Measurements from ENCODE around the gene CARHSP1. TPM values are rescaled to one million over a fixed set of nuclear protein-coding genes. Genes with fewer than 3 reads are reported as not detected.
A peak's percentile ranks its signal among the peaks of the same experiment; 100 is the strongest.
"Not testable (repeated sequence)": the region's sequence is repeated elsewhere in the genome, so short reads cannot be mapped to it uniquely, and the experiment has no call there.

CARHSP1 gene
- total RNA-seq, 2 experiments from 2014 or later: 209 to 217 TPM

DNA sequence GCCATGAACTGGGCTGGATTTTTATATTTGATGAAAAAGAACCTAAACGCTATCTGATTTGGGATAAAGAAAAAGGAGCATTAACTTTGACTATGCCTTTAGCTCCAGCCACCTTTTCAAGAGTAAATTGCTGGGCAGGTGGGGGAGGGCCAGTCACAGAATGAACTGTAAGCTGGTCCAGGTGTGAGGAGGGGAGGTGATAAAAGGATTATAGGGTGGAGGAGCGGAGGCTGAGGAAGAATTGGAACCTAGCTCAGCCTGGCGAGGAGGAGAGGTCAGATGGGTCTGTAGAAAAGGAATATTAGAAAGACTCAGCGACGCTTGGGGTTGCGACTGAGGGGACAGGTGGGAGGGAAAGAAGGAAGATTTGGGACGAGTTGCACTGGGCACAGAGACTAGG is 32.0 kb downstream of the CARHSP1 start:
- H3K36me3 Mint-ChIP-seq (ENCODE audit: low read depth); CTCF ChIA-PET; POLR2A ChIA-PET; ATAC-seq; H3K27ac Mint-ChIP-seq; DNase-seq; H3K9me3 Mint-ChIP-seq (ENCODE audit: insufficient read depth); H3K27me3 Mint-ChIP-seq (ENCODE audit: low read depth); H3K4me3 Mint-ChIP-seq: not testable (repeated sequence)
- peaks cover 13% of the 10 kb centered on the region for H3K4me1 Mint-ChIP-seq (ENCODE audit: low read depth)

DNA sequence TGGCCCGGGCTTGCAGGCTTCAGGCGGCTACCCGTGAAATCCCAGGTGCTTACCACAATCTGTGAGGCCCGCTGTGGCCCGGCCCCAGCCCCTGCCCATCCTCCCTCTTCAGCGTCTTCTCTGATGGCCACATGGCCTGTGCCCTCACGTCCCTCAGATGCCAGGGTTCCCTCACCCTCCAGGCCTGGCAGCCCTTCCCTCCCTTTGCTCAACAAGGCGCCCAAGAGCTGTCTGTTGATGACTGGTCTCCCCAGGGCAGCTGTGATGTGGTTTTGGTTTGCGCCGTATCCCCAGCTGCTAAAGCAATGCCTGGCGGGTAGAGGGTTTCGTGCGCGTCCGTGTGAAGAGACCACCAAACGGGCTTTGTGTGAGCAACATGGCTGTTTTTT is 36.1 kb downstream of the CARHSP1 start:
- Mint-ChIP-seq H3K27me3 (ENCODE audit: low read depth) (no peaks in the 10 kb centered on the region), H3K9me3 (ENCODE audit: insufficient read depth) (no peaks in the 10 kb centered on the region), H3K4me3 (no peak overlapping the region), H3K4me1 (ENCODE audit: low read depth) (peaks cover 14% of the 10 kb centered on the region), H3K27ac (no peak overlapping the region), H3K36me3 (ENCODE audit: low read depth) (peaks cover 31% of the 10 kb centered on the region)
- no peak for ATAC-seq
- POLR2A ChIA-PET: interaction anchor here (1.0 kb wide), 1 partner anchor 36 kb away, joined by 4 read pairs; the partner anchor contains the start of gene CARHSP1
- CTCF ChIA-PET: no interaction called here
- no peak for DNase-seq

DNA sequence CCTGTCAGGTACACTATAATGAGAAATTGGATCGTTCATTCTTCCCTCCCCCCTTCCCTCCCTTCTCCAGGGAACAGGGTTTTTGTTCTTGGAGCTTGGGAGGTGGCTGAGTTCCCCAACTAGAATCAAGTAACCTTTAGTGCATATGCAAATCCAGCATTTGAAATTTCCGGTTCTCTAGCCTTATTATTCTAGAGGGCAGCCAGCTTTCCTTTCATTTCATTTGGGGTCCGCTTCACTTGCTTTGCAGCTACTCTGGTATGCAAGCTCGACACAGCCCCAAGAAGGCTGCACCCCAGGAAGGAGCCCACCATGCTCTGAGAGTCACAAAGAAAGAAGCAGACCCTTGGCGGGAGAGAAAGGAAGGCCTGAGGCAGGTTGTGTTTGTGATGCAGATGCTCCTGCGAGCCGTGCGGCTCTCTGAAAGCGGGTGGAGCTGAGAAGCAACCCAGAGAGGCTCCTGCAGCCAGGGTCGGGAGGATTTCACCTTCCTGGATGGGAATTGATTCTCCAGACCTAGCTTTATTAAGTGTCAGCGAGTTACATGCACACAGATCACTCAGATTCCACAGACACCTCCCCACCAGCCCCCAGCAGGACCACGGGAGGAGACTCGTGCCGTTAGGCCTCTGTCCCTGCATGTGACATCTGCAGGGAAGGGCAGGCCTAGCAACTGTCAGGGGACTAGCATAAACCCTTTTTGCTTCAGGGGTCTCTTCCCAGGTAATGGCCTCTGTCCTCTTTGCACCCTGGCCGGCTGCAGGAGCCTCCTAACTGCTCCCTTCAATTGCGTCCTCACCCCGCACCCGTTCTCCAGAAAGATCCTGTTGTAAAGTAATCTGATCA is 36.7 kb downstream of the CARHSP1 start:
- Mint-ChIP-seq H3K27me3 (ENCODE audit: low read depth) (no peaks in the 10 kb centered on the region), H3K4me3 (no peak overlapping the region), H3K4me1 (ENCODE audit: low read depth) (peaks cover 14% of the 10 kb centered on the region), H3K27ac (no peak overlapping the region), H3K9me3 (ENCODE audit: insufficient read depth) (no peaks in the 10 kb centered on the region), H3K36me3 (ENCODE audit: low read depth) (peaks cover 31% of the 10 kb centered on the region)
- DNase-seq: no peak
- no peak for ATAC-seq
- CTCF ChIA-PET: no interaction called here
- POLR2A ChIA-PET: interaction anchor here (0.9 to 1.0 kb wide), 2 partner anchors 18 to 37 kb away, joined by 3 to 4 read pairs; partner anchors contain the start of gene CARHSP1

DNA sequence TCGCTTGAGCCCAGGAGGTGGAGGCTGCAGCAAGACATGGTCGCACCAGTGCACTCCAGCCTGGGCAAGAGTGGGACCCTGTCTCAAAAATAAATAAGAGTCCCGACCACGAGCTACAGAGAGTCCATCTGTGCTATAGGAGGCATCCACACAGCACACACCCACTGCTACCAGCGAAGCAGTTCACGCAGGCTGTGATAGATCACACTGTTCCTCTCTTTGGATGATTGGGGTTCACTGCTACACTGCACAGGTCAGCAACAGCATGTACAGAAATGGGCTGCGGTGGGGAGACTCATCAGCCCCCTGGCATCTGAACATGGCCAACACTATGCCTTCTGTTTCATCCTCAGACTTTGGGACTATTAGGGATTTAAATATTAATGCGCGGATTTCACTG is 37.4 kb downstream of the CARHSP1 start:
- POLR2A ChIA-PET: interaction anchor here (0.9 kb wide), 1 partner anchor 19 kb away, joined by 3 read pairs; no protein-coding TSS in a partner anchor
- H3K9me3 Mint-ChIP-seq (ENCODE audit: insufficient read depth): no peaks in the 10 kb centered on the region
- H3K27me3 Mint-ChIP-seq (ENCODE audit: low read depth): no peaks in the 10 kb centered on the region
- CTCF ChIA-PET: no interaction called here
- DNase-seq (no peak), ATAC-seq (no peak)
- H3K4me1 Mint-ChIP-seq (ENCODE audit: low read depth): peaks cover 14% of the 10 kb centered on the region
- H3K4me3 Mint-ChIP-seq: no peak overlapping the region
- H3K36me3 Mint-ChIP-seq (ENCODE audit: low read depth): peaks cover 31% of the 10 kb centered on the region
- no peak overlapping the region for H3K27ac Mint-ChIP-seq

DNA sequence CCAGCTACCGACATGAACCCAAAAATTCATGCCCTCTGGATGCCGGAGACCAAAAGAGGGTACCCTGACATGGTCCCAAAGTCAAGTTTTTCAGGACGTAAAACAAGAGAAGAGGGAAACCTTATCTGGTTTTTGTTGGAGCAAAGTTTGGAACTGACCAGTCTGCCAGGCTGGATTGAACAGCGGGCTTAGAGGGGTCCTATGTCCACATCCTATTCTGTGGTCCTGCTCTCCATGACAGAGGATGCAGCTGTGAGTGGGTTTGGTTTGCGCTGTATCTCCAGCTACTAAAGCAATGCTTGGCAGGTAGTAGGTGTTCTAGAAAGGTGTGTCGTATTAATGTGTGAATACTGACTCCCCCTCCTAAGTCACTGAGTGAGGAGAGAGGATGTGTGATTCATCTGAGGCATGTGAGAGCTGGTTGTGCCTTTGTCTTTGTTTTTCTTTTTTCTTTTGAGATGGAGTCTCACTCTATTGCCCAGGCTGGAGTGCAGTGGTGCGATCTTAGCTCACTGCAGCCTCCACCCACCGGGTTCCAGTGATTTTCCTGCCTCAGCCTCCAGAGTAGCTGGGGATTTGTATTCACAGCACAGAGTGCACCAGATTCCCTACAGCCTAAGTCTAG is 40.2 kb downstream of the CARHSP1 start:
- POLR2A ChIA-PET: interaction anchor here (0.9 to 1.4 kb wide), 2 partner anchors 12 to 40 kb away, joined by 3 read pairs; no protein-coding TSS in a partner anchor
- Mint-ChIP-seq H3K27me3 (ENCODE audit: low read depth) (no peaks in the 10 kb centered on the region), H3K27ac (no peak overlapping the region), H3K4me1 (ENCODE audit: low read depth) (peaks cover 14% of the 10 kb centered on the region), H3K4me3 (no peak overlapping the region), H3K9me3 (ENCODE audit: insufficient read depth) (no peaks in the 10 kb centered on the region), H3K36me3 (ENCODE audit: low read depth) (peaks cover 39% of the 10 kb centered on the region)
- ATAC-seq (no peak), DNase-seq (no peak)
- CTCF ChIA-PET: interaction anchor here (1.2 kb wide), 1 partner anchor 9 kb away, joined by 4 read pairs; no protein-coding TSS in a partner anchor

DNA sequence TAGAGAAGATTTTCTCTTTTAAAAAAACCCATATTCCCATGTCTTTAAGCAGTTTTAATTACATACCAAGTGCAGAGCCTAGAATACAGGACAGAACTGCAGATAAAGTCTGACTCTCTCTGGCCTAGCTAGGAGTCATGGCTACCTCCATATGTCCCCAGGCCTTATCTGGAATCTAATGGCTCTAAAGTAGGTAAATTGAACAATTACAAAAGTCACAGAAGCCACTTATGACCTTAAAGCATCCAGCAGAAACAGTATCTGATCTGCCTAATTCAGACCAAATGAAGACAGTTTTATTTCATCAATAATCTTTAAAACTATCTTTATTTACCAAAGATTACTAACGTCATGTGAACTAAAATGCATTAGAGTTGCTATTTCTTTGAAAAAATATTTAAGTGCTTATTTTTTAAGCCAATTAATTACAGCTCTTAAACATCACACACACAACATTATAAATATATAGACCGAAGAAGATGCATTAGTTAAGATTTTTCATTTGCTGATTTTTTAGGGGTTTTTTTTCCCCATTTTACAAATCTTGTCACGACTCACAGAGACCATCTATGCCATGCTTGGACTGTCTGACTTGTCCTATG is 42.4 kb downstream of the CARHSP1 start:
- DNase-seq (no peak), ATAC-seq (no peak)
- ChIA-PET POLR2A (no interaction called here), CTCF (no interaction called here)
- H3K9me3 Mint-ChIP-seq (ENCODE audit: insufficient read depth): no peaks in the 10 kb centered on the region
- H3K27ac Mint-ChIP-seq: no peak overlapping the region
- H3K27me3 Mint-ChIP-seq (ENCODE audit: low read depth): no peaks in the 10 kb centered on the region
- peaks cover 50% of the 10 kb centered on the region for H3K36me3 Mint-ChIP-seq (ENCODE audit: low read depth)
- H3K4me3 Mint-ChIP-seq: no peak overlapping the region
- H3K4me1 Mint-ChIP-seq (ENCODE audit: low read depth): no peaks in the 10 kb centered on the region

DNA sequence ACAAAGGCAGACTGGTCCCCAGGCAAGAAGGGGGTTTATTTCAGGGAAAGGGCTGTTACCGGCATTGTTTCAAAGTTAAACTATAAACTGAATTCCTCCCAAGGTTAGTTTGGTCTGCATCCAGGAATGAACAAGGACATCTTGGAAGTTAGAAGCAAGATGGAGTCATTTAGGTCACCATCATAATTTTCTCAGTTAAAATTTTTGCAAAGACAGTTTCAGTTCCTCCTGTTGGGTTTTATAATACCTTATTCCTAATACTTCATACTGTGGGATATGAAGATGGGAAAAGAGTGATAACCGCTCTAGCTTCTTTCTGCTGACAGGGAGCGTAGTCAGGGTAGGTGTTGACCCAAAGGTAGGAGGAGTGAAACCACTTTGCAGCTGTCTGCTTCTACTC is 46.4 kb downstream of the CARHSP1 start:
- ATAC-seq: no peak
- H3K27me3 Mint-ChIP-seq (ENCODE audit: low read depth): no peaks in the 10 kb centered on the region
- no peak overlapping the region for H3K4me3 Mint-ChIP-seq
- no peak overlapping the region for H3K27ac Mint-ChIP-seq
- POLR2A ChIA-PET: interaction anchor here (1.0 kb wide), 1 partner anchor 47 kb away, joined by 3 read pairs; the partner anchor contains the start of gene CARHSP1
- H3K9me3 Mint-ChIP-seq (ENCODE audit: insufficient read depth): no peaks in the 10 kb centered on the region
- peaks cover 8% of the 10 kb centered on the region for H3K4me1 Mint-ChIP-seq (ENCODE audit: low read depth)
- no peak for DNase-seq
- peaks cover 53% of the 10 kb centered on the region for H3K36me3 Mint-ChIP-seq (ENCODE audit: low read depth)
- CTCF ChIA-PET: interaction anchor here (1.1 to 1.6 kb wide), 3 partner anchors 33 to 58 kb away, joined by 3 to 4 read pairs (median 4); no protein-coding TSS in a partner anchor

DNA sequence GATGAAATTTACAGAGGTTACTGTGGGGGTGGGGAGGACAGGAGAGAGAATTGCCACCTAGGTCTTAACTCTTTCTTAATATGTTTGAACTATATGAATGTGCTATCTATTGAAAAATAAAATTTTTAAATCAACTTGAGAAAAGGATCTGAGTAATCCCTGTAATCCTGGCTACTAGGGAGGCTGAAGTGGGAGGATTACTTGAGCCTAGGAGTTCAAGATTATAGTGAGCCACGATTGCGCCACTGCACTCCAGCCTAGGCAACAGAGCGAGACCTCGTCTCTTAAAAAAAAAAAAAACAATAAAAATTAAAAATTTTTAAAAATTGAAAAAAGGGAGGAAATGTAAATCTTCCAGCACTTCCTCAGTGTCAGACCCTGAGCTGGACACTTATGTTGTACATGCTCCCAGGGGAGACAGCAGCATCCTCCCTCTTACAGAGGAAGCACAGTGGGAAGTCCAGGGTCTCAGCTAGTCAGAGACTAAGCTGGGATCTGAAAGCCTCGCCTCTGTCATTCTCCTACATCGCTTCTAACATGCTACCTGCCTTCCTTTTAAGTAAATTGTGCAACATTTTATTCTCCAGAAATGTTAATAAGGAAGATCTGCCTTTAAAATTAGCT is 49.3 kb downstream of the CARHSP1 start:
- Mint-ChIP-seq H3K4me3 (no peak overlapping the region), H3K27ac (peak overlapping the region; percentile 81), H3K36me3 (ENCODE audit: low read depth) (peaks cover 70% of the 10 kb centered on the region), H3K4me1 (ENCODE audit: low read depth) (peaks cover 26% of the 10 kb centered on the region), H3K27me3 (ENCODE audit: low read depth) (no peaks in the 10 kb centered on the region), H3K9me3 (ENCODE audit: insufficient read depth) (no peaks in the 10 kb centered on the region)
- no peak for DNase-seq
- ChIA-PET POLR2A (interaction anchor here (1.3 to 2.6 kb wide), 3 partner anchors 22 to 49 kb away, joined by 5 to 8 read pairs (median 7); partner anchors contain the start of genes CARHSP1, PMM2 and TMEM186), CTCF (interaction anchor here (1.3 to 1.9 kb wide), 3 partner anchors 9 to 61 kb away, joined by 3 to 5 read pairs (median 4); no protein-coding TSS in a partner anchor)
- ATAC-seq: no peak

DNA sequence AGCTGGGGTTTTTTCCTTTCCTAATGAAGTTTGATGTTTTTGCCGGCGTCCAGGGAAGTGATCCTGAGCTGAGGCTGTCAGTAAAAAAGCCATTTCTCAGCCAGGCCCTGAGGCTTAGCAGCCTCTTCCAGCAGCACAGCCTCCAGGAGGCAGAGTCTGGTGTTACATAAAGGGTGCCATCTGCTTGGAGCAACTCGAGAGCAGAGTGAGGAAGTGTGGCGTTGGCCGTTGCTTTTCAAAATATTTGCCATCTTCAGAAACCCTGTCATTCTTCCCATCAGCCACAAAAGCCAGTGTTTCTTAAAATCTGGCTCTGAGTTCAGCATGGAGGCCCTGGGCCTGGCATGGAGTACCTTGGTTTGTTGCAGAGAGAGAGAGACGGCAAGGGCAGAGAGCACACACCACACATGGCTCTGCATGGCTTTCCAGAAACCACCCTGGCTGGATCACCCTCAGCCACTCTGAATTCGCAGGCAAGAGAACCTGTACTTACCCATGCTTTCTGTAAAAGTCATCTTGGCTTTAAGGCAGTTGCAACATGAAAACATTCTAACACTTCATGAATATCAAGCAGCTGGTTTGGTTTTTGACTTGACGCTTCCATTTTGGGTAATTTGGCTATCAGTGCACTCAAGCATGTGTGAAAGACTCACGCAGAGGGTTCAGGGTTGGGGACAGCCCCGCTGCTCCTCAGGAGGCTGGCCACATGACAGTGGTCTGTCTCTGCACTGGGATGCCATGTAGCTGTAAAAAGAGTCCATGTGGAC is 50.1 kb downstream of the CARHSP1 start:
- ATAC-seq: no peak
- Mint-ChIP-seq H3K27me3 (ENCODE audit: low read depth) (no peaks in the 10 kb centered on the region), H3K27ac (peak overlapping the region; percentile 81), H3K4me3 (no peak overlapping the region), H3K36me3 (ENCODE audit: low read depth) (peaks cover 71% of the 10 kb centered on the region), H3K4me1 (ENCODE audit: low read depth) (peaks cover 26% of the 10 kb centered on the region), H3K9me3 (ENCODE audit: insufficient read depth) (no peaks in the 10 kb centered on the region)
- ChIA-PET POLR2A (interaction anchor here (1.3 to 2.6 kb wide), 3 partner anchors 21 to 50 kb away, joined by 7 to 35 read pairs (median 8); partner anchors contain the start of genes CARHSP1, PMM2 and TMEM186), CTCF (no interaction called here)
- no peak for DNase-seq

DNA sequence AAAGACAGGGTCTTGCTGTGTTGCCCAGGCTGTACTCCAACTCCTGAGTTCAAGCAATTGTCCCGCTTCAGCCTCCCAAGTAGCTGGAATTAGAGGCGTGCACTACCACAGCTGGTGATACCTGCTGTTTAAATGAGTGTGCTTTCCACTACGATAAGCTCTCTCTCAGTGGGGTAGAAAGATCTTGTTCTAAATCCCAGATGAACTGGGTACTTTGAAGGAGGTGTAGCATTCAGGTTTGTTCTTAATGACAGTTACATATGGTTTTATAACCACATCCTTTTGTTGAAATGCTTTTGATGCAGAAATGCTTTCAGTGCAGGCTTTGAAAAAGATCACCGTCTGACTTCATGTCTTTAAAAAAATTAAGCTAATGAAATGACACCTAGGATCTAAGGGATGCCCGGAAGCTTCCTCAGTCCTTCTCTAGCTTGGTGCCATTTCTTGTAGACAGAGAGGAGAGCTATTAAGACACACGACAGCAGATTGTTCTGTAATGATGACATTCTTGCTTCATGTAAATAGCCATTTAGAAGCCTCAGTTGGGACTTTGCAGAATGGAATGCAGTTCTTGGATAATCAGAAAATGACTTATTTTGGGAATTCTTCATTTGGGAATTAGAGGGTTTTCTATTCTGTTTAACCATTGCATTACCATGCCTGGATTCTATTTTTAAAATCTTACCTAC is 51.7 kb downstream of the CARHSP1 start:
- ATAC-seq (peak; percentile 86), DNase-seq (peak; percentile 42)
- CTCF ChIA-PET: interaction anchor here (1.0 to 1.5 kb wide), 6 partner anchors 16 to 119 kb away, joined by 3 to 6 read pairs (median 5); partner anchors contain the start of genes PMM2 and TMEM186
- Mint-ChIP-seq H3K27me3 (ENCODE audit: low read depth) (no peaks in the 10 kb centered on the region), H3K9me3 (ENCODE audit: insufficient read depth) (no peaks in the 10 kb centered on the region), H3K27ac (peak overlapping the region; percentile 90), H3K4me1 (ENCODE audit: low read depth) (peaks cover 26% of the 10 kb centered on the region), H3K4me3 (no peak overlapping the region), H3K36me3 (ENCODE audit: low read depth) (peaks cover 76% of the 10 kb centered on the region)
- POLR2A ChIA-PET: interaction anchor here (0.5 to 2.6 kb wide), 10 partner anchors 12 to 274 kb away, joined by 3 to 35 read pairs (median 4); partner anchors contain the start of genes CARHSP1, HAPSTR1, PMM2 and TMEM186
